ENCODE measurements around the gene LDLRAP1.

DNA sequence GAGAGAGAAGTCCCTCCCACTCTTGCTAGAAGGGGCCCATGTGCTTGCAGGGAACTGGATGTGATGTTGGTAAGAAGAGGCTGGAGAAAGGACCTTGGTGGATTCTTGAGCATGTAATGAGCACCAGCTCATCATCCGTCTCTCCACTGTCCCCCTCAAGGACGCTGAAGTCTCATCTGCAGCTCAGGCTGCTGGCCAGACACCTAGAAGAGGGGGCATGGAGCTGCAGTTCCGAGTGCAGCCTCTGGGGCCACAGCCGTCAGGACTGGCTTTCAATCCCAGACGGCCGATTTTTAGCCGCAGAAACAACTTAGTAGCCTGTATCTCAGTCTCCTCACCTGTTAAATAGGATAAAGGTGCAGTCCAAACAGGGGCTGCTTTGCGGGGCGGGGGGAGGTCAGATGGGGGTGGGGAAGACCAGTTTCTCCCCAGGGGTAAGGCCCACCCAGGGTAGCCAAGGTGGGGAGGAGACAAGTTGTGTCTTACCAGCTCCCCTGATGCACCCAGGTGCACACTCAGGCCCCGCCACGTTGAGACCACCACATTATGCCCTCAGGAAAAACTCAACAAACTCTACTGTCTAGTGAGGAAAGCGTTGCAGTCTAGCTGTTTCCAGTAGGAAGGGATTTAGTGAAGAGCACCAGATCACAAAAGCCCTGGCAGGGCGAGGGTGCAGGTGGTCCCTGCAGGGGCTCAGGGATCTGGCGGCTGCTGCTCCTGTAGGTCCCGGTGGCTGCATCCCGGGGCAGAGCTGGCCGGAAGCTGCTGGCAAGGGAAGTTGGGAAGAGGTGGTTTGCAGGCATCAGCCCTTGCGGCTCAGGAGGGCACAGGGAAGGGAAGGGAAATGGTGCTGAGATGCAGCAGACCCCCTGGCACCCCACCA lies 29.5 kb downstream of the LDLRAP1 start:
- TF ChIP-seq PAX5 (IDR thresholded peaks at IDR 0.05; ENCODE audit: insufficient read depth, low read length, severe bottlenecking) (no peak), POLR2A (IDR thresholded peaks at IDR 0.05; ENCODE audit: low read depth, low read length) (no peak), POLR2AphosphoS5 (IDR thresholded peaks at IDR 0.05; ENCODE audit: low read depth, low read length) (no peak), TAF1 (IDR thresholded peaks at IDR 0.05; ENCODE audit: low read depth, low read length) (no peak), POU2F2 (IDR thresholded peaks at IDR 0.05; ENCODE audit: low read depth, low read length) (no peak), SPI1 (IDR thresholded peaks at IDR 0.05; ENCODE audit: low read depth, low read length) (no peak)

Measured in GM12891 (cell line).